SW 1271 (cell line): ENCODE data around the gene TMEM30B.

Experiments used
- DNase-seq, 2 experiments: peaks; one replicate each; lab custom pipeline; 2025; lab: John Stamatoyannopoulos, UW

Gene TMEM30B

DNA sequence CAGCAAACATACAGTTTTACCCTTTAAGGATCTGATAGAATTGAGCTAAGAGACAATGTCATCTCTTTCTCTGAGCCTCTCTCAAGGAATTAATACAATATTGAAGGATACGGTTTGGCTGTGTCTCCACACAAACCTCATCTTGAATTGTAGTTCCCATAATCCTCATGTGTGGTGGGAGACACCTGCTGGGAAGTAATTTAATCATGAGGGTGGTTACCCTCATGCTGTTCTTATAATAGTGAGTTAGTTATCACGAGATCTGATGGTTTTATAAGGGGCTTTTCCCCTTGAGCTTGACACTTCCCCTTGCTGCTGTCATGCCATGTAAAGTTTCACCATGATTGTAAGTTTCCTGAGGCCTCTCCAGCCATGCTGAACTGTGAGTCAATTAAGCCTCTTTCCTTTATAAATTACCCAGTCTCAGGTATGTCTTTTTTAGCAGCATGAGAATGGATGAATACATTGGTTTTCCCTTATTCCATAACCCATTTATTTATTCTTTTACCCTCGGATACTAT lies 47.6 kb downstream of the TMEM30B start:
- no peak for DNase-seq

- DNase-seq: no peak
Observed at GRCh38 chr14:61231810-61232209, 49.3 kb downstream of the TMEM30B start.

- DNase-seq: no peak
Observed at GRCh38 chr14:61229981-61230380, 51.2 kb downstream of the TMEM30B start.

DNA sequence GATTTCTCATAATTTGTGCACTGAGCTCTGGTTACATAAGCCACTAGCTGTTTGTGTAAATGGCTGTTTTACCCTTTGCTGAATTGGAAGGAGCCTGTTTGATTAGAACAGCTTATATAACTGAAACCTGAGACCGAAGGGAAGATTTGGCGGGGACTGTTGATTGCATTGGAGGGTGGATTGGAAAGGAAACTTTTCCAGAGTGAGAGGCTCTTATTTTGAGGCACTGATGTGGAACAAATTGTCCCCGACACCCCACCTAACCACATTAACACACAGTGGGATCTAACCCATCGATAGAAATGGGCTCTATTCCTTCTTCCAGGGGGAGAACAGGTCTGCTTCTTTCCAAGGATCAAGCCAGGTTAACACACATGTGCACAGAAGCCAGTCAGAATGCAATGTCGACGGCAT lies 51.7 kb downstream of the TMEM30B start:
- DNase-seq: no peak

- DNase-seq: no peak
Observed at GRCh38 chr14:61227884-61228591, 53.1 kb downstream of the TMEM30B start.
